ENCODE data around the gene RNH1.
"Not testable (repeated sequence)": the region's sequence is repeated elsewhere in the genome, so short reads cannot be mapped to it uniquely, and the experiment has no call there.

Gene RNH1

DNA sequence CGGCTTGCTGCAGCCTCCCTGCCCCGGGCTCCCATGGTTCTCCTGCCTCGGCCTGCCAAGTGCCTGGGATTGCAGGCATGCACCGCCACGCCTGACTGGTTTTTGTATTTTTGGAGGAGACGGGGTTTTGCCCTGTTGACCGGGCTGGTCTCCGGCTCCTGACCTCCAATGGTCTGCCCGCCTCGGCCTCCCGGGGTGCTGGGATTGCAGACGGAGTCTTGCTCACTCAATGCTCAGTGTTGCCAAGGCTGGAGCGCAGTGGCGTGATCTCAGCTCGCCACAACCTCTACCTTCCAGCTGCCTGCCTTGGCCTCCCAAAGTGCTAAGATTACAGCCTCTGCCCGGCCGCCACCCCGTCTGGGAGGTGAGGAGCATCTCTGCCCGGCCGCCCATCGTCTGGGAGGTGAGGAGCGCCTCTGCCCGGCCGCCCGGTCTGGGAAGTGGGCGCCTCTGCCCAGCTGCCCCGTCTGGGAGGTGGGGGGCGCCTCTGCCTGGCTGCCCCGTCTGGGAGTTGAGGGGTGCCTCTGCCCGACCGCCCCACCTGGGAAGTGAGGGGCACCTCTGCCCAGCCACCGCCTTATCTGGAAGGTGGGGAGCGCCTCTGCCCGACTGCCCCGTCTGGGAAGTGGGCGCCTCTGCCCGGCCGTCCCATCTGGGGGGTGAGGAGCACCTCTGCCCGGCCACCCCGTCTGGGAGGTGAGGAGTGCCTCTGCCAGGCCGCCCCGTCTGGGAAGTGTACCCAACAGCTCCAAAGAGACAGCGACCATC lies 10.1 kb upstream of the RNH1 start:
- not testable (repeated sequence) for DNase-seq

DNA sequence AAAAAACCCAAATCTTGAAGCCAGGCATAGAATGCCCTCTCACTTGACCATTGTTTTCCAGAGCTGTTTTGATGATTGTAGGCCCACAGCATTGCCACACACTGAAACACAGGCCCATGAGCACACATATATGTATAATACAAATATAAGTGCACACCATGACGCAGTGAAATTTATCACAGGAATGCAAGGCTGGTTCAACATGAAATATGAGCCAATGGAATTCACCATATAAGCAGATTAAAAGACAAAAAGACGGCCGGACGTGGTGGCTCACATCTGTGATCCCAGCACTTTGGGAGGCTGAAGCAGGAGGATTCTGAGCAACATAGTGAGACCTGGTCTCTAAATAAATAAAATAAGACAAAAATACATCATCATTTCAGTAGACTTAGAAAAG lies 9.4 kb upstream of the RNH1 start:
- DNase-seq, result no peak

DNA sequence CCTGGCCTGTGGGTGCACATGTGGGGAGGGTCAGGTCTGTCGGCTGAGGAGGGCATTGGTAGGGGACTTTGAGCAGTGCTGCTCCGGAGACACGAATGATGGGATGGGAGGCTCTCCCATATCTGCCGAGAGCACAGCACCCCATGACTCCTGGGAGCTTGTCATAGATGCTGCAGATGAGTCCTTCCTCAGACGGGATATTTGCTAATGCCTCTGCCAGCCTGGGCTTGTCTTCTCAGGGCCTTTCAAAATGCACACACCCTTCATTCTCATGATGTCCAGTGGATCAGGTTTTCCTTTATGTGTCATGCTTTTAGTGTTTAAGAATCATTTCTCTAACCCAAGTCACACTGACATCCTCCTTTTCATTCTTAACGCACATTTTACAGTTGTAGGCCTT lies 8.1 kb upstream of the RNH1 start:
- no peak for DNase-seq

DNA sequence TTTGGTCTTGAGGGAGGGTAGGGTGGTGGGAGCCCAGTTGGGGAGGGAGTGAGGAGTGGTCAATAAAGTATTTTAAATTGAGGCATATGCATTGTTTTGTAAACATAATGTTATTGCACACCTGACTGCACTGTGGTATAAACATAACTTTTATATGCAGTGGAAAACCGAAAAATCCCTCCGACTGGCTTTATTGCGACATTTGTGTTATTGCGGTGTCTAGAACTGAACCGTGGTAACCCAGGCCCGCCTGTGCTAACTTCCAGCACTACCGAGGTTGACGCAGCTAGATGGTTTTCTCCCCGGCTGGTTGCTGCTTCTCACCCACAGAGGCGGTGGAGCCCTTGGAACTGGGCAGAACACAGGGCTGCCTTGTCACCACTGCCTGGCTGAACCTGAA lies 7.6 kb upstream of the RNH1 start:
- no peak for DNase-seq

DNA sequence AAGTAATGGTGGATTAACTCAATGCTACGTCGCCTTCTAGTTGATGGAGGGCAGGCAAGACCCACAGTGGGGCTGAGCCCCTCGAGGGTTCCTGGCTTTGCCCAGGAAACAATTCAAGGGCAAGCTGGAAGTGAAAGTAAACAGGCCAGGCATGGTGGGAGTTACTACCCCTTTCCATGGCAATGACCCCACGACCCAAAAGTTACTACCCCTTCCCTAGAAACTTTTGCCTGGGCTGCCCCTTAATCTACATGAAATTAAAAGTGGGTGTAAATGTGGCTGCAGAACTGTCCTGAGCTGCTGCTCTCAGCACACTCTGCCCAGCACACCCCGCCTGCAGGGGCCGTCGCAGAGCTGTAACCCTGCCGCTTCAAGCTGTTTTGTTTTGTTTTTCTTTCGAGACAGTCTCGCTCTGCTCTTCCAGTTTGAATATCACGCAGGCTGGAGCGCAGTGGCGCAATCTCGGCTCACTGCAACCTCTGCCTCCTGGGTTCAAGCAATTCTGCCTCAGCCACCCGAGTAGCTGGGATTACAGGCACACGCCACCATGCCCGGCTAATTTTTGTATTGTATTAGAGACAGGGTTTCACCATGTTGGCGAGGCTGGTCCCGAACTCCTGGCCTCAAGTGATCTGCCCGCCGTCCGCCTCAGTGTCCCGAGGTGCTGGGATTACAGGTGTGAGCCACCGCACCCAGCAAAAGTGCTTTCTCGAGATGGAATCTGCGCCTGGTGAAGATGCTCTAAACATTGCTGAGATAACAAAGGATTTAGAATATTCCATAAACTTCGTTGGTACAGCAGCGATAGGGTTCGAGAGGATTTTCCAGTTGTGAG lies 5.9 kb upstream of the RNH1 start:
- DNase-seq, result no peak

DNA sequence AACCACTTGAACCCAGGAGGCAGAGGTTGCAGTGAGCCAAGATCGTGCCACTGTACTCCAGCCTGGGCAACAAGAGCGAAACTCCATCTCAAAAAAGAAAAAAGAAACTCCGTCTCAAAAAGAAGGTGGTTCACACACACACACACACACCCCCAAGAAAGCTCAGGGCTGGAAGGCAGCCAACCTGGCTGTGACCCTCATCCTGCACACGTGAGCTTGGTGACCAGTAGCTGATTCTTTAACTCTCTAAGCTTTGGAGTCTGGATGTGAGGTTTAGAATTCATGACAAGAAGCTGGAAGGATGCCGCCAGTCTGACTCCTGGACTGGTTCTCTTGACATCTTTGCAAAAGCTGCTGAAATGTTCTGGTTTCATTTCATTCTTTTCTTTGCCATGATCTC lies 1.9 kb upstream of the RNH1 start:
- no peak for DNase-seq

DNA sequence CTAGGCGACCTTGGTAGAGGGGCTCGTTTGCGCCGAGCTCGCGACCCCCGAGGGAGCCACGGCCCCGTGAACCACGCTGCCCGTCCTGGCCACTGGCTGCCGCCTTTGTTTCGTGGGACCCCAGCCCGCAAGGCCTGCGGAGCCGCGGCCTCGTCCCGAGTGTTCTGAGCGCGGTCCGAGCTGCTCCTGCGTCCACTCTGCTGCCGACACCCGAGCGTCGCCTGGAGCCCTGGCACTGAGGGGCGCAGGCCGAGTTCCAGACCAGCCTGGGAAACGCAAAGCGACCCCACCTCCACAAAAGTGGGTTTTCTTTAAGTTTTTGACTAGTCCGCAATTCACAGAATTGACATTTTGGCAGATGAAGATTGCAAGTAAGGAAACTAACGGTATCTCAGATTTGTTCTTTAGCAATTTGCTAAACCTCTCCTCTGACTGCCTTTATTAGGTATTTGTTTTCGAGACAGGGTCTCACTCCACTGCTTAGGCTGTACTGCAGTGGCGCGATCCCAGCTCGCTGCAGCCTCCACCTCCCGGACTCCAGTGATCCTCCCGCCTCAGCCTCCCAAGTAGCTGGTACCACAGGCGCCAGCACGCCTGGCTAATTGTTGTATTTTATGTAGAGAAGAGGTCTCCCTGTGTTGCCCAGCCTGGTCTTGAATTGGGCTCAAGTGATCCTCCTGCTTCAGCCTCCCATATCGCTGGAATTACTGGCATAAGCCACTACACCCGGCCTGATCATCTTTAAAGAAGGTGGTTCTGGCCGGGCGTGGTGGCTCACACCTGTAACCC lies 879 bp upstream of the RNH1 start:
- DNase-seq, result no peak

DNA sequence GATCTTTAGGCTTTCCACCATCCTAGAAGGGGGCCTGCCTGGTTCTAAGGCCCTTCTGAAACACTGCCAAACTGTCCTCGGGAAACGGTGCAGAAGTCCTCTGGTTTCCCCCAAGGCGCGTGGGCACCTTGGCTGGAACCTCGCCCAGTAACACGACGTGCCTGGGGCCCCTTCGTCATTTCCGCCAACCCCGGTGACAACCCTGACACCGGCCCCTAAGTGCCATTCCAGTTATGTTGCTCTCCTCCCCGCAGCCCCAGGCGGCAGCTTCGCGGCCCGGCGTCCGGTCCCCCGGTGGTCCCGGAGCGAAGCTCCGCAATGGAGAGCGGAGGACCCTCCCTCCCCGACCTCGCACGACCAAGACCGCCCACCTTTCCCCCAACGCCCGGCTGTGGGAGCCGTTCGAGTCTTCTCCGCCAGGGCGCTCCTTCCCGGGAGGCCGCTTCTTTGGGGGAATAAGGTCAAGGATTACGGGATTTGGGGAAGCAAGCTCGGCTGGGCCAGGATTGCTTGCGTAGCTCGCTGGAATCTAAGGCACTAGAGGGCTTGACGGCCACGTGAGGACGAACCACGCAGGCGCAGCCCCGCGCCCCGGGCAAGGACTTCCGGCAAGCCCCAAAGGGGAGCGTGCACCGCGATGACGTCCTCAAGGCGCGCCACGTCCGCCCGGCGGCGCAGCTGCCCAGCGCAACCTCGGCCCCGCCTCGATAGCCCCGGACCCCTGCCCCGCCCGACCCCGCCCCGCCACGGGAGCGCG lies 626 bp downstream of the RNH1 start:
- peak; percentile 80 to 85 for DNase-seq

DNA sequence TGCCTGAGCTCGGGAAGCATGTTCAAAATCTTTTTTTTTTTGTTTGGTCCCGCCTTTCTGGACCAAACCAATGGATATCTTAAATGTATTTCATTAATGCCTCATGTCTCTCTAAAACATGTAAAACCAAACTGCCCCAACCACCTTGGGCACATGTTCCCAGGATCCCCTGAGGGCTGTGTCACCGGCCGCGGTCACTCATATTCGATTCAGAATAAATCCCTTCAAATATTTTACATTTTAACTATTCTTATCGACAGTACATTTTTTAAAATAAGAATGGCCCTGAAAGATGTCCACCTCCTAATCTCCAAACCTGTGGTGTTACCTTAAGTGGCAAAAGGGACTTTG lies 2.1 kb downstream of the RNH1 start:
- no peak for DNase-seq

DNA sequence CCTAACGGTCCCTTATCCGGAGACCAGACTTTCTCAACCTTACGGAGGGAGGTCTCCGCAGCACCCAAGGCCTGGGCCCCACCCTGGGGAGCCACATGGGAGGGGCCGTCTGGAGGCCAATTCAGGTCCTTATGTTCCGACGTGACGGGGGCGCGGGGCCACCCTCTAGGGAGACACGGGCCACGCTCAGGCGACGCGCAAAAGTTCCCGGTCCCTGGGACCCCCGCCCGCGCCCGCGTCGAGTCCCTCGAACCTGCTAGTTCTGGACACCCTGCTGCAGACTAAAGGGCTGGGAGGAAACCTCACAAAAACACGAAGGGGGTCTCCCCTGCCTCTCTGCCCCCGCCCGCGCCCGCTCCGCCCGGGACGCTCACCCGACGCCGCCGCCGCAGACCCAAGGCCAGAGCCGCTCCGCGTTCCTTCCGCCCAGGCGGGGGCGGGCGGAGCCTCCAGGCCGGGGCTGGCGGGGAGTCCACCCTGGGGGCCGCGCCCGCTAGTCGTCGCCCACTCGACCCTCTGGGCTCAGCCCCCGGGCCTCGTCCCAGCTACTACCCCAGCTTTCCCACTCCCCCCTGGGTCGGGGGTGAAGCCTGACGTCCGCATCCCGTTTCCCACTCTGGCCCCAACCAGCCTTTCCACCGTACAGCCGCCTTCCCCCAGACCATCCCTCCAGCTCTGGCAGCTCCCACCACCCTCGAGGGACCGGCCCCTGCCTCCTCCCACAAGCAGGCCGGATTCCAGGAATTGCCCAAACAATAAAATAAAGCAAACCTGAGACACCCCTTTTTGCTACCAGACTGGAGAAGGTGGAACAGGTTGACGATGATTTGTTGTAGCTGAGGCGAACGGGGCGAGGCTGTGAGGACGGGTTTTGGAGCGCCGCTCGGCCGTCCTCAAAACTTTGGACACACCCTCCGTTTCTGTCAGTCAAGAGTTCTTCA lies 2.7 kb downstream of the RNH1 start:
- DNase-seq, result no peak

DNA sequence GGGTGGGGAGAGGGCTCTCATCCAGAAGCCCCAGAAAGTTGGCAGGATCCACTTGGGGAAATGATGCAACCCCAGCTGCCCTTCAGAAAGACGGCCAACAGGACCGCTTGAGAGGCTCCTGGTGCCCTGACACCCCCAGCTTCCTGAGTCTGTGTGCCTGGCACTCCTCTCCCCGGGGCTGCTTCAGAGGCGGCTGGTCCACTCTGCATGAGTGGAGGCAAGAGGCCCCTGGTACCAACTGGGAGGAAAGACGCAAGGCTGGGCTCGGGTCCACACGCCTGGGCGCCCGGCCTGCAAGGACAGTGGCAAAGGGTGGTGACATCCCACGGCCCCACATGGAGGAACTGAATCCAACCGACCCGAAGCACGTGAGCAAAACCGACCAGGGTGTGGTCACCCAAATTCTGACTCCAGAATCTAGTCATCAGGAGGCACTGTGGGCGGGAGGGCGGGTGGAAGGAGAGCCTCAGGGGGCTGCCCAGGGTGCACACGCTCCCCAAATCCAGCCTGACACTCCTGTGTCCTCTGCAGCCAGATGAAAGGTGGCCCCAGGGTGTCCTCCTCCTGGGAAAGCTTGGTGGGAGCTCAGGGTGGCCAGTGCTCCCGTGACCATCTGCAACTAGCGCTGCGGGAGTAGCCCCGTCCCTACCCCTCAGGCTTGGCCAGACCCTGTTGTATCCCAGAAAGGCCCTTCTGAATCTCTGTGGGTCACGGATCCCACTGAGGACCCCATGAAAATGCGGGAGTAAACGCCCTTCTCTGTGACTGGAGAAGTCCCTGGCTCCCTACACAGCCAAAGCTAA lies 3.7 kb downstream of the RNH1 start:
- peak; percentile 79 to 88 for DNase-seq

DNA sequence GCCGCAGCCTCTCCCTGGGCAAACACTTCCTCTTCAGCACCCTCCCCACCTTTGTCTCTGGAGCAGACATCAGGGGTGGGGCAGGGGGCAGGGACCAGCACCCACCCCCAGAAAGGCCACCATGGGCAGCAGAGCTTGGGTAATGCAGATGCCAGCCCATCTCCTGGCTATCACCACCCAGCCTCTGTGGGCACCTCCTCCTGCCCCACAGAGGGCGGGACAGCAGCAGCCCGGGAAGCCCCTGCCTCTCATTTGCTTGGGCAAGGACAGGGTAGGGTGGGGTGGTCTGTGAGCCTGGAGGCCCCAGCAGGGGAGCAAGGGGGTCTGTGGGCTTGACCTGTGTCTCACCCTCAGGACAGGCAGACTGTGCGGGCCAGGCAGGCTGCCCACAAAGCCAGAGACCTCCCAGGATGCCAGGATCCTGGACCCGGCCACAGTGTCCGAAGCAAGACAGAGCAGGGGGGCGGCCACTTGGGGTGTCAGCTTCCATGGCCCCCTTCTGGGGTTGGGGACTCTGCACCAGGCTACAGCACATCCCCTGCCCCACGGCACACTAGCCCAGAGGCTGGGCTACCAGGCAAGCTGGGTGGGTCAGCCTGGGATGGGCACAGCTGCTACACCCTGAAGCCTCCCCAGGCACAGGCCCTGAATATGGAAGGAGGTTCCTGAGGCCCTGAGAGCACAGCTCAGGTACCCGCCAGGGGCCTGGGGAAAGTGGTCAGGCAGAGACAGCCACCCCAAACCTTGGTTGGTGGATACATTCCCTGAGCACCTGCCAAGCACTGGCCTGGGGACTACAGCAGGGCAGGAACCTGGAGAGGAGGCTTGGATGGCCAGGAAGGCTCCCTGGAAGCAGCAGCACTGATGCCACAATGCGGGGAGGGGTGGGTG lies 4.5 kb downstream of the RNH1 start:
- DNase-seq, result no peak

DNA sequence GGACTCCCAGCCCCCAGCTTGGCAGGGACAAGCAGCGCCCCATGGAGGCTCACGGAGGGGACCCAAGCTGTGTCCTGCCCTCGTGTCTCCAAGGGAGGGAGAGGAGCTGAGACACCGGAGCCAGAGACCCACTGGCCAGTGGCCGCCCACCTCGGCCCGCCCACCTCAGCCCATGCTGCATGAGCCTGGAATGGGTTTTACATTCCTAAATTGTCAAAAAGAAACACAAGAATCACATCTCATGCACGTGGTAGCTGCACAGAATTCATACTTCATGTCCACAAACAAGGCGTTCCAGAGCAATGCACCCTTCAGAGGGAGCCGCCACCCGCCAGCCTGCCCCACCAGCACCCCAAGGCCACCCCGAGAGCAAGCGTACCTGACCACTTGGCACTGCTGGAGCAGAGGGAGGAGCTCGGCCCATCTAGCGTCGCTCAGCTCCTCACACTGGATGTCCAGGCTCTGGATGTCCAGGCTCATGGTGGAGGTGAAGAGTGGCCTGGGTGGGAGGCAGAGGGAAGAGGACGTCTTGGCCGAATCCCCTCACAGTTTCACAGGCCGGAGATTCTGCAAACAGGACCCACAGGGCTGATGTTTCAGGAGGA lies 5.3 kb downstream of the RNH1 start:
- DNase-seq, result no peak

DNA sequence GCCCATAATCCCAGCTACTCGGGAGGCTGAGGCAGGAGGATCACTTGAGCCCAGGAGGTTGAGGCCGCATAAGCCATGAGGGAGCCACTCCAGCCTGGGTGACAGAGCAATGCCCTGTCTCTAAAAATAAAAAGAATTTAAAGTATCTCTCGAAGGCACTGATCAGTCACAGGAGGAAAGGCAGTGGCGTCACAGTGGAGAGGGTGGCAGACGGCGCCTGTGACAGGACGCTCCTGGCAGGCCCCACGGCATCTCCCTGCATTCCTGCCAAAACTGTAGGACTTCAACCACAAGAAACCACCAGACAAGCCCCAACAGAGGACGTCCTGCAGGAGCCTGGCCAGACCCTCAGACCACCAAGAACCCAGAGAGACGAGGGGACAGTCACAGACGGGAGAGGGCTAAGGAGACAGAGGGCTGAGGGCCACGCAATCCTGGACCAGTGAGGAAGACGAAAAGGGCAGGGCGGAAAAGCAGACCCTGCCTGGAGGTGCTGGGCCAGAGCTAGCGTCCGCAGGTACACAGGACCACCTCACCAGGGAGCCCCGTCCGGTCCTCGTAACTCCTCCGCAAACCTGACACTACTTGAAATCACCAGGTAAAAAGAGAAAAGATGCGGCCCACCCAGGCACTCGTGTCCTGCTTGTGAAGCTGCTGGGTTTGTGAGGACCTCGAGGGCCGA lies 5.9 kb downstream of the RNH1 start:
- no peak for DNase-seq

DNA sequence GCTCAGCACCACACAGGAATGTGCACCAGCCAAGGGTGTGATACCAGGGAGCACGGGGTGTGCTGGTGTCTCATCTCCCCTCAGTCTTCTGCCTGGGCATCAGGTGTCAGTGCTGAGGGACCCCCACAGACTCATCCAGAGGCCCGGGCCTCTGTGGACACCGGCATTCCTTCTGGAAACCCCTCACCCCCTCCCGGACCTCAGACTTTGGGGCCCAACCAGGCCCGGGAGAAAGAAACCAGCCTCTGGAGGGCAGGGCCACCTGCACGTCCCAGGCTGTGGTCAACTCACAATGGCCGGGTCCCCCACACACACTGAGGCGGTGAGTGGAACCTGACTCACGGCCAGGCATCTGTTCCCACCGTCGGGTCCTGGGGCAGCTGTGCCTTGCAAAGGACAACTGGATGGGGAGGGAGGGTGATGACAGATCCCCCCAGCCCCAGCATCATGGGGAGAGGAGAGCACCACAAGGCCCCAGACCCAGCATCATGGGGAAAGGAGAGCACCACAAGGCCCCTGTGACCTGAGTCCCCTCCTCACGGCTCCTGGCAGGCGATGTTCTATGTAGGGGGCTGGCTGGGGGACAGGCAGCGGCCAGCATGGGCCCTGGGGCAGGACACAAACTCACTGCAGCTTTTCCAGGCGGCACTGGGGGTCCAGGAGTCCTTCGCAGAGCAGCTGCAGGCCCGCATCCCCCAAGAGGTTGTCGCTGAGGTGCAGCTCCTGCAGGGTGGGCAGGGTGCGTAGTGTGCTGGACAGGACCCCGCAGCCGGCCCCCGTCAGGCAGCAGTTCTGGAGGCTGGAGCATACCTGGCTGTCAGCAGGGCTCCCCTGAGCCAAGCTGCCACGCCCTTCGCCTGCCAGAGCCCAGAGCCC lies 7.6 kb downstream of the RNH1 start:
- DNase-seq, result no peak

DNA sequence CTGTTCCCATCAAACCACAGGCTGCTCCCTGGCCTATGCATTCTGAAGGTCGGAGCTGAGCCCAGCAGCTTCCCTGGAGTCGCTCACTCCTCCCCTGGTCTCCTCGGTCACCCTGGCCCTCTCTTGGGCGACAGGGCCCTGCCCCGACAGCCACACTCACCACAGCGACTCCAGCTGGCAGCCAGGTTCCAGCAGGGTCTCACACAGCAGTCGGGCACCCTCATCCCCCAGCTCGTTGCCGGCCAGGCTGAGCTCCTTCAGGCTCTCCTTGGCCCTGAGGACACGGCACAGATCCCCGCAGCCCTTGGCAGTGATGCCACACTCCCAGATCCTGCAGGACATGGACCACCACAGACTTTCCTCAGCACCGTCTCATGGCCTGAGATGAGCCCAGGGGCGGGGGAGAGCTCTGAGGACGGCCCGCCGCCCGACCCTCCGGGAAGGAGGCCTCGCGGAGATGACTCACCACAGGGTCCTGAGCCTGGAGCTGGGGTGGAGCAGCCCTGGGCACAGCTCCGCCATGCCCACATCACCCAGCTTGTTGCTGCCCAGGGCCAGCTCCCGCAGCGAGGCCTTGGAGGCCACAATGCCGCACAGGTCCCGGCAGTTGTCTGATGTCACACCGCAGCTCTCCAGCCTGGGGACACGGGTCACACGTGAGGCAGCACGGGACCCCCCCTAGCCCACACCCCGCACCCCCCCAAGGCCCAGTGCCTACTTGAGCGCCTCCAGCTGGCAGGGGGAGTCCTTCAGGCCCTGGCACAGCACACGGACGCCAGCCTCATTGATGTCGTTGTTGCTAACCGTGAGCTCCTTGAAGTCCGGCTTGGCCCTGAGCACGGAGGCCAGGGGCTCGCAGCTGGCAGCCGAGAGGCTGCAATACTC lies 8.5 kb downstream of the RNH1 start:
- DNase-seq, result no peak
